K562 (cell line): ENCODE measurements around the gene MVB12B. TPM values are rescaled to one million over a fixed set of nuclear protein-coding genes. Genes with fewer than 3 reads are reported as not detected.

Source experiments
- ATAC-seq: fragments of 200-7000 bp; cut with Tn5 transposase; 3 replicates; pipeline ENCODE4 v1.9.1; 2020; ENCODE audit warnings: moderate library complexity
- BruUV-seq: library from RNA; stranded (reverse); fragments of 400-500 nt; replicated peaks from 2 replicates; lab custom pipeline; 2021; lab: Mats Ljungman, UMichigan
- CTCF ChIA-PET: fragments of 300-600 bp; formaldehyde crosslinking; extraction: SDS; loops from one replicate; lab custom pipeline; 2021; ENCODE audit warnings: low intra/inter-chr PET ratio; lab: Yijun Ruan, JAX
- POLR2A ChIA-PET: fragments of 300-600, 350-650 bp; sonication (Branson Sonifier 250); formaldehyde crosslinking; extraction: SDS; loops from one replicate; lab custom pipeline; 2021; ENCODE audit warnings: antibody characterized with exemption, inconsistent platforms; lab: Yijun Ruan, JAX
- DNase-seq, 4 experiments: peaks; one replicate each; pipeline versions ENCODE4 v3.0.0 to v3.0.0-alpha.2; 2011 to 2018; ENCODE audit warnings: low spot score in 3 of 4, mixed read lengths in 3 of 4; ENCODE audit errors: extremely low read depth in 1 of 4
- FAIRE-seq: peaks from 2 replicates; lab custom pipeline; 2011; peaks lifted over from hg19 to GRCh38; lab: Jason Lieb, UNC
- H2AFZ ChIP-seq: 2 replicates; pipeline ENCODE4 v1.6.0; 2011; ENCODE audit warnings: low read depth, low read length, control low read depth, inconsistent platforms
- H3K27ac ChIP-seq: fragments of 200-600 bp; 3 replicates; pipeline ENCODE4 v1.8.0; 2011; ENCODE audit warnings: low read depth, mild to moderate bottlenecking, control low read depth, inconsistent platforms, low read length, moderate library complexity, mixed read lengths; ENCODE audit errors: extremely low read depth
- H3K27me3 ChIP-seq, 2 experiments: fragments of 300-600 bp in 1 of 2; 2 replicates in 1 of 2; 3 replicates in 1 of 2; pipeline versions ENCODE4 v1.6.0 to v1.8.0; 2011; ENCODE audit warnings: inconsistent platforms in 2 of 2, low read length in 2 of 2, mild to moderate bottlenecking in 1 of 2, mixed read lengths in 1 of 2, moderate library complexity in 1 of 2; ENCODE audit not compliant: control insufficient read depth in 2 of 2, insufficient read depth in 2 of 2
- H3K36me3 ChIP-seq: fragments of 300-600 bp; 3 replicates; pipeline ENCODE4 v1.8.0; 2011; ENCODE audit warnings: mild to moderate bottlenecking, low read length, inconsistent platforms; ENCODE audit not compliant: control insufficient read depth, insufficient read depth
- H3K4me1 ChIP-seq, 2 experiments: fragments of 200-600 bp in 1 of 2; replicated peaks in 1 of 2; 2 replicates in 1 of 2; 3 replicates in 1 of 2; pipeline versions ENCODE4 v1.5.1 to v1.8.0; 2011; ENCODE audit warnings: inconsistent platforms in 2 of 2, low read length in 2 of 2, mild to moderate bottlenecking in 1 of 2, mixed read lengths in 1 of 2, moderate library complexity in 1 of 2; ENCODE audit not compliant: control insufficient read depth in 2 of 2, insufficient read depth in 2 of 2
- H3K4me2 ChIP-seq: 2 replicates; pipeline ENCODE4 v1.6.1; 2011; ENCODE audit warnings: low read length, control low read depth, inconsistent platforms, mixed read lengths; ENCODE audit not compliant: insufficient read depth
- H3K4me3 ChIP-seq: fragments of 200-600 bp; sonication (generic), shearing (Covaris generic); 2 replicates; pipeline ENCODE4 v1.5.1; 2016; ENCODE audit warnings: control low read depth, inconsistent platforms
- H3K79me2 ChIP-seq: fragments of 200-600 bp; 3 replicates; pipeline ENCODE4 v1.8.0; 2011; ENCODE audit warnings: low read length, inconsistent platforms; ENCODE audit not compliant: control insufficient read depth, insufficient read depth
- H3K9ac ChIP-seq, 2 experiments: 2 replicates each; pipeline versions ENCODE4 v1.6.0 to v1.6.1; 2011; ENCODE audit warnings: low read depth in 2 of 2, low read length in 2 of 2, control low read depth in 1 of 2, inconsistent platforms in 1 of 2, mild to moderate bottlenecking in 1 of 2, mixed read lengths in 1 of 2; ENCODE audit not compliant: insufficient read depth in 1 of 2
- H3K9me1 ChIP-seq: one replicate; pipeline ENCODE4 v1.6.0; 2011; ENCODE audit warnings: inconsistent platforms, mild to moderate bottlenecking, low read length, moderate library complexity; ENCODE audit not compliant: control insufficient read depth, insufficient read depth
- H3K9me3 ChIP-seq: replicated peaks from 2 replicates; pipeline ENCODE4 v1.5.1; 2011; ENCODE audit warnings: low read depth, low read length, inconsistent platforms; ENCODE audit not compliant: control insufficient read depth, insufficient read depth
- H4K20me1 ChIP-seq: replicated peaks from 2 replicates; pipeline ENCODE4 v1.6.1; 2011; ENCODE audit warnings: low read length, inconsistent platforms, mixed read lengths; ENCODE audit not compliant: control insufficient read depth, insufficient read depth
- MAFK ChIP-seq: IDR thresholded peaks from 2 replicates; pipeline ENCODE4 v1.6.1; 2011; ENCODE audit warnings: low read length, improper control_type of control experiment
- NFATC3 ChIP-seq: fragments of 450-650 bp; IDR thresholded peaks from 2 replicates; pipeline ENCODE4 v1.6.1; 2017; ENCODE audit warnings: mild to moderate bottlenecking
- NR3C1 ChIP-seq: sonication (generic); formaldehyde crosslinking; IDR thresholded peaks from 2 replicates; pipeline ENCODE4 v1.8.1; 2022; ENCODE audit warnings: missing genetic modification reagents
- NR4A1 ChIP-seq, 2 experiments: fragments of 250-450 bp in 1 of 2; fragments of 450-650 bp in 1 of 2; sonication (Bioruptor Pico) in 1 of 2; IDR thresholded peaks; 2 replicates each; pipeline versions ENCODE4 v1.4.0 to v1.6.1; 2016 to 2020; ENCODE audit warnings: mild to moderate bottlenecking in 2 of 2, missing compliant biosample characterization in 1 of 2, missing genetic modification characterization in 1 of 2, moderate library complexity in 1 of 2
- SMARCB1 ChIP-seq: IDR thresholded peaks from 2 replicates; pipeline ENCODE4 v1.6.1; 2011; ENCODE audit warnings: improper control_type of control experiment, low read depth; ENCODE audit not compliant: insufficient read length
- XRCC5 ChIP-seq: fragments of 200-400 bp; formaldehyde crosslinking; IDR thresholded peaks from 2 replicates; pipeline ENCODE4 v1.6.1; 2017; ENCODE audit warnings: low read depth, mild to moderate bottlenecking, low read length
- ZNF133 ChIP-seq: fragments of 250-450 bp; sonication (Bioruptor Pico); IDR thresholded peaks from 2 replicates; pipeline ENCODE4 v1.4.0; 2020; ENCODE audit warnings: mild to moderate bottlenecking
- ZNF165 ChIP-seq: fragments of 250-450 bp; sonication (Bioruptor Pico); IDR thresholded peaks from 2 replicates; pipeline ENCODE4 v1.4.0; 2020; ENCODE audit warnings: borderline replicate concordance
- WGBS: fragments of 100-300 bp; shearing (Covaris generic); methylation state at CpG from one replicate; pipeline ENCODE4 v1.1.6; 2016; ENCODE audit warnings: low coverage, mixed read lengths; ENCODE audit not compliant: insufficient coverage; ENCODE audit errors: missing lambda C conversion rate; 5-methylcytosine and 5-hydroxymethylcytosine counted together
- in situ Hi-C: fragments of 300-500 bp; cut with MboI; formaldehyde crosslinking; loops from 4 replicates; pipeline ENCODE4 v1.15.0; 2018; ENCODE audit warnings: inconsistent platforms, mixed read lengths
- intact Hi-C: fragments of 100-400 bp; cut with micrococcal nuclease; formaldehyde crosslinking; loops from 2 replicates; pipeline ENCODE4 v1.14.2; 2022
- polyA plus RNA-seq, 8 experiments: library from polyadenylated mRNA; depleted of rRNA in 4 of 8; stranded (reverse) in 5 of 8; unstranded in 3 of 8; fragments of >200 nt; fragmentation: Nextera tagmentation in 2 of 8; fragmentation: Illumina TruSeq in 1 of 8; extraction: Ambion mirVana in 2 of 8; extraction: Trizol in 1 of 8; gene quantifications; 2 replicates each; pipeline versions ENCODE4 v1.2.1 to v1.2.3, GENCODE V29; 2011 to 2014; ENCODE audit warnings: inconsistent platforms in 1 of 8, missing spikeins in 1 of 8
- total RNA-seq, 7 experiments: library from RNA; depleted of rRNA in 6 of 7; stranded (reverse); fragments of >200 nt in 6 of 7; fragmentation: Illumina TruSeq in 2 of 7; extraction: Trizol in 2 of 7; gene quantifications; 2 replicates each; pipeline versions ENCODE4 v1.2.1 to v1.2.3, GENCODE V29; 2011 to 2021; ENCODE audit warnings: low replicate concordance in 1 of 7
- TF ChIP-seq, protein P1 (sequence below), 2 experiments: fragments of 450-650 bp in 1 of 2; sonication (generic) in 1 of 2; formaldehyde crosslinking; conservative IDR thresholded peaks; 2 replicates each; pipeline versions ENCODE4 v1.4.0 to v1.8.1; 2020 to 2022; ENCODE audit warnings: mild to moderate bottlenecking in 1 of 2, missing genetic modification reagents in 1 of 2
- TF ChIP-seq, protein P2 (sequence below): IDR thresholded peaks from 2 replicates; pipeline ENCODE4 v1.6.1; 2014; ENCODE audit warnings: antibody characterized with exemption
- TF ChIP-seq, protein P3 (sequence below): fragments of 250-450 bp; sonication (Bioruptor Pico); IDR thresholded peaks from 2 replicates; pipeline ENCODE4 v1.8.0; 2021; ENCODE audit warnings: borderline replicate concordance, mild to moderate bottlenecking, moderate library complexity; ENCODE audit not compliant: poor library complexity, severe bottlenecking

Gene MVB12B
- total and polyA plus RNA-seq, 9 of the 15 experiments (the other 6 are each of a cell fraction or from before 2014, with no cell fraction given) = not detected

DNA sequence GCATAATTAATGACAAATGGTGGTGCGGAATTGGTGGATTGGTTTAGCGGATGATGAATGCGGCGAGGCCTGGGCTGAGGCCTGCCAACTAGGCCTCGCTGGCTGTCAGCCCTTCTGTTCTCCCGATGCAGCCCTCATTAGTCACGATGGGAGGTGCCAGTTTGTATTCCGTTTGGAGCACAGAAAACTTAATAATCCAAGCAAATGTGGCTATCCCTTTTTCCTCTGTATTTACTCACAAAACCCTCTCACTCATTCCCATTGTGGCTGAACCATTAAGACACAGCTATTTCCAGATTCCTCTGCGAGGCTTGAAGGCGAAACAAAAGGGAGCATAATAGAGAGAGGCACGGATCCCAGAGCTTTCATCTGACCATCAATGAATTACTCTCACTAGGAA, 114.3 kb downstream of the MVB12B start (continued):
- TF ChIP-seq NFATC3 (no peak), NR3C1 (CRISPR knock-in tag) (no peak), SMARCB1 (no peak), MAFK (no peak), ZNF165 (CRISPR knock-in tag) (no peak)
- TF ChIP-seq, protein P1, sequence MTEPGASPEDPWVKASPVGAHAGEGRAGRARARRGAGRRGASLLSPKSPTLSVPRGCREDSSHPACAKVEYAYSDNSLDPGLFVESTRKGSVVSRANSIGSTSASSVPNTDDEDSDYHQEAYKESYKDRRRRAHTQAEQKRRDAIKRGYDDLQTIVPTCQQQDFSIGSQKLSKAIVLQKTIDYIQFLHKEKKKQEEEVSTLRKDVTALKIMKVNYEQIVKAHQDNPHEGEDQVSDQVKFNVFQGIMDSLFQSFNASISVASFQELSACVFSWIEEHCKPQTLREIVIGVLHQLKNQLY (CRISPR knock-in tag; conservative IDR thresholded peaks at IDR 0.05) = no peak

- CTCF ChIA-PET = no interaction called here
- Histone ChIP-seq H4K20me1 (no peaks in the 10 kb centered on the region), H3K4me2 (no peak overlapping the region), H3K79me2 (no peaks in the 10 kb centered on the region), H2AFZ (no peak overlapping the region), H3K36me3 (no peaks in the 10 kb centered on the region), H3K9ac (no peak overlapping the region), H3K9me3 (no peaks in the 10 kb centered on the region), H3K27ac (no peak overlapping the region), H3K4me1 (no peaks in the 10 kb centered on the region), H3K4me3 (no peak overlapping the region), H3K9me1 (no peaks in the 10 kb centered on the region), H3K27me3 (peaks cover 0 to 14% of the 10 kb centered on the region in 2 experiments; a peak in 2 of 5 replicates)
- TF ChIP-seq XRCC5 (no peak), NR4A1 (CRISPR knock-in tag; IDR thresholded peaks at IDR 0.05) (no peak), NR4A1 (tag; IDR thresholded peaks at IDR 0.05) (no peak), ZNF133 (CRISPR knock-in tag) (no peak)
- TF ChIP-seq, protein P2, sequence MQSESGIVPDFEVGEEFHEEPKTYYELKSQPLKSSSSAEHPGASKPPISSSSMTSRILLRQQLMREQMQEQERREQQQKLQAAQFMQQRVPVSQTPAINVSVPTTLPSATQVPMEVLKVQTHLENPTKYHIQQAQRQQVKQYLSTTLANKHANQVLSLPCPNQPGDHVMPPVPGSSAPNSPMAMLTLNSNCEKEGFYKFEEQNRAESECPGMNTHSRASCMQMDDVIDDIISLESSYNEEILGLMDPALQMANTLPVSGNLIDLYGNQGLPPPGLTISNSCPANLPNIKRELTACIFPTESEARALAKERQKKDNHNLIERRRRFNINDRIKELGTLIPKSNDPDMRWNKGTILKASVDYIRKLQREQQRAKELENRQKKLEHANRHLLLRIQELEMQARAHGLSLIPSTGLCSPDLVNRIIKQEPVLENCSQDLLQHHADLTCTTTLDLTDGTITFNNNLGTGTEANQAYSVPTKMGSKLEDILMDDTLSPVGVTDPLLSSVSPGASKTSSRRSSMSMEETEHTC = no peak
- TF ChIP-seq, protein P3, sequence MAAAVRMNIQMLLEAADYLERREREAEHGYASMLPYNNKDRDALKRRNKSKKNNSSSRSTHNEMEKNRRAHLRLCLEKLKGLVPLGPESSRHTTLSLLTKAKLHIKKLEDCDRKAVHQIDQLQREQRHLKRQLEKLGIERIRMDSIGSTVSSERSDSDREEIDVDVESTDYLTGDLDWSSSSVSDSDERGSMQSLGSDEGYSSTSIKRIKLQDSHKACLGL (CRISPR knock-in tag) = no peak
- no peak for DNase-seq
- in situ Hi-C loops (no loop called here), intact Hi-C loops (no loop called here)
- POLR2A ChIA-PET = interaction anchor here (0.6 to 0.7 kb wide), 3 partner anchors 9 to 415 kb away, joined by 3 to 4 read pairs (median 3); no protein-coding TSS in a partner anchor
- ATAC-seq = no peak
- no TSS peak for BruUV-seq
- no peak for FAIRE-seq
- 4% methylated on average over 3 of the region's 3 CpGs for WGBS
Observed at GRCh38 chr9:126442636-126443035, 116.0 kb downstream of the MVB12B start.
